Endodermal cell (in vitro differentiated cells): ENCODE results near the gene AARS1. TPM values are rescaled to one million over a fixed set of nuclear protein-coding genes. Genes with fewer than 3 reads are reported as not detected.
A peak's percentile ranks its signal among the peaks of the same experiment; 100 is the strongest.

ENCODE experiments used
- DNase-seq: peaks from one replicate; pipeline ENCODE4 v3.0.0-alpha.2; 2017
- H3K27ac ChIP-seq: 2 replicates; pipeline ENCODE4 v1.5.1; 2013; ENCODE audit warnings: mild to moderate bottlenecking, low read depth, low read length, moderate library complexity
- H3K27me3 ChIP-seq: 2 replicates; pipeline ENCODE4 v1.6.1; 2013; ENCODE audit warnings: mild to moderate bottlenecking, low read length, moderate library complexity; ENCODE audit not compliant: insufficient read depth, control insufficient read depth, poor library complexity, severe bottlenecking
- H3K36me3 ChIP-seq: 2 replicates; pipeline ENCODE4 v1.7.0; 2013; ENCODE audit warnings: mild to moderate bottlenecking, low read length, moderate library complexity; ENCODE audit not compliant: control insufficient read depth, insufficient read depth
- H3K4me1 ChIP-seq: one replicate; pipeline ENCODE4 v1.7.0; 2013; ENCODE audit warnings: low read length; ENCODE audit not compliant: control insufficient read depth, insufficient read depth
- H3K4me3 ChIP-seq: 2 replicates; pipeline ENCODE4 v1.5.1; 2013; ENCODE audit warnings: mild to moderate bottlenecking, low read length, moderate library complexity
- H3K9ac ChIP-seq: 2 replicates; pipeline ENCODE4 v1.6.1; 2013; ENCODE audit warnings: mild to moderate bottlenecking, low read length, moderate library complexity; ENCODE audit not compliant: poor library complexity, severe bottlenecking; ENCODE audit errors: extremely low read depth
- H3K9me3 ChIP-seq: 2 replicates; pipeline ENCODE4 v1.6.1; 2013; ENCODE audit warnings: mild to moderate bottlenecking, low read length, moderate library complexity; ENCODE audit not compliant: control insufficient read depth
- H3K27ac Mint-ChIP-seq: 2 replicates; pipeline ENCODE4 v1.8.0; 2020; ENCODE audit warnings: mixed read lengths
- H3K27me3 Mint-ChIP-seq: 2 replicates; pipeline ENCODE4 v1.8.0; 2021; ENCODE audit warnings: mild to moderate bottlenecking, mixed read lengths; ENCODE audit not compliant: insufficient read depth
- H3K36me3 Mint-ChIP-seq: 2 replicates; pipeline ENCODE4 v1.8.0; 2020; ENCODE audit warnings: low read depth, mixed read lengths
- H3K4me1 Mint-ChIP-seq: 2 replicates; pipeline ENCODE4 v1.8.0; 2020; ENCODE audit warnings: mixed read lengths
- H3K4me3 Mint-ChIP-seq: 2 replicates; pipeline ENCODE4 v1.8.0; 2020; ENCODE audit warnings: mild to moderate bottlenecking, moderate library complexity, mixed read lengths
- H3K9me3 Mint-ChIP-seq: 2 replicates; pipeline ENCODE4 v1.8.0; 2020; ENCODE audit warnings: mild to moderate bottlenecking, mixed read lengths
- CTCF ChIP-seq: fragments of 200-600 bp; sonication (generic); conservative IDR thresholded peaks from 2 replicates; pipeline ENCODE4 v1.5.0; 2021; ENCODE audit warnings: antibody characterized with exemption, mild to moderate bottlenecking
- WGBS, 2 experiments: methylation state at CpG; one replicate each; pipeline versions ENCODE4 v1.1.5 to v1.1.7; 2013; ENCODE audit warnings: missing lambda C conversion rate in 2 of 2, mixed read lengths in 1 of 2; ENCODE audit not compliant: insufficient coverage in 1 of 2, insufficient read length in 1 of 2; 5-methylcytosine and 5-hydroxymethylcytosine counted together
- total RNA-seq, 2 donors: library from RNA; stranded (reverse); fragmentation: NEBNext Ultra II Directional in 1 of 2; extraction: Animal tissue kit (Norgen Biotek cat#: 25700) in 1 of 2; gene quantifications; 2 replicates in 1 of 2; 3 replicates in 1 of 2; pipeline ENCODE4 v1.2.1, GENCODE V29; 2021

The AARS1 gene
- total RNA-seq, 2 donors from 2014 or later: 132 to 143 TPM

GRCh38 chr16:70258946-70259345 is 30.4 kb downstream of the AARS1 start:
- H3K4me3 Mint-ChIP-seq: no peak overlapping the region
- Histone ChIP-seq H3K9ac (no peak overlapping the region), H3K4me1 (no peaks in the 10 kb centered on the region), H3K27me3 (no peaks in the 10 kb centered on the region), H3K27ac (no peak overlapping the region), H3K36me3 (peaks cover 96% of the 10 kb centered on the region), H3K4me3 (no peak overlapping the region), H3K9me3 (no peaks in the 10 kb centered on the region)
- no peak for TF ChIP-seq CTCF
- WGBS, 2 experiments: 91 to 98% methylated on average over 8 to 10 of the region's 10 CpGs
- H3K27ac Mint-ChIP-seq: no peak overlapping the region
- no peaks in the 10 kb centered on the region for H3K27me3 Mint-ChIP-seq
- no peak for DNase-seq
- no peaks in the 10 kb centered on the region for H3K4me1 Mint-ChIP-seq
- H3K36me3 Mint-ChIP-seq: peaks cover 83% of the 10 kb centered on the region
- no peaks in the 10 kb centered on the region for H3K9me3 Mint-ChIP-seq

- no peak overlapping the region for H3K27ac ChIP-seq
- H3K9me3 ChIP-seq: no peaks in the 10 kb centered on the region
- no peak for DNase-seq
- Mint-ChIP-seq H3K36me3 (peaks cover 81% of the 10 kb centered on the region), H3K4me3 (no peak overlapping the region), H3K4me1 (no peaks in the 10 kb centered on the region), H3K9me3 (no peaks in the 10 kb centered on the region), H3K27me3 (no peaks in the 10 kb centered on the region), H3K27ac (peak overlapping the region; percentile 52)
- H3K36me3 ChIP-seq: peaks cover 97% of the 10 kb centered on the region
- H3K9ac ChIP-seq: no peak overlapping the region
- 94% methylated on average over 14 of the region's 14 CpGs for WGBS, 2 experiments
- H3K27me3 ChIP-seq: no peaks in the 10 kb centered on the region
- H3K4me1 ChIP-seq: no peaks in the 10 kb centered on the region
- TF ChIP-seq CTCF: no peak
- no peak overlapping the region for H3K4me3 ChIP-seq
These were observed 31.2 kb downstream of the AARS1 start for GRCh38 chr16:70258065-70258464.

- Mint-ChIP-seq H3K4me1 (no peaks in the 10 kb centered on the region), H3K27me3 (no peaks in the 10 kb centered on the region), H3K36me3 (peaks cover 83% of the 10 kb centered on the region), H3K27ac (peak overlapping the region; percentile 52), H3K9me3 (no peaks in the 10 kb centered on the region), H3K4me3 (no peak overlapping the region)
- 79 to 94% methylated on average over 4 of the region's 4 CpGs for WGBS, 2 experiments
- H3K27me3 ChIP-seq: no peaks in the 10 kb centered on the region
- H3K4me3 ChIP-seq: no peak overlapping the region
- no peak overlapping the region for H3K27ac ChIP-seq
- peak; percentile 57 for DNase-seq
- H3K9me3 ChIP-seq: no peaks in the 10 kb centered on the region
- no peak overlapping the region for H3K9ac ChIP-seq
- H3K36me3 ChIP-seq: peaks cover 97% of the 10 kb centered on the region
- no peak for TF ChIP-seq CTCF
- H3K4me1 ChIP-seq: no peaks in the 10 kb centered on the region
These were observed 31.9 kb downstream of the AARS1 start for GRCh38 chr16:70257391-70257790.
